Measurements from ENCODE around the gene LGR6.
"Not testable (repeated sequence)": the region's sequence is repeated elsewhere in the genome, so short reads cannot be mapped to it uniquely, and the experiment has no call there.

The LGR6 gene

GRCh38 chr1:202348005-202348508, 154.5 kb downstream of the LGR6 start:
- DNase-seq = no peak

- DNase-seq = peak; percentile 87 to 93 (median 90)
These were observed 155.1 kb downstream of the LGR6 start, which contains the start of gene PPP1R12B for GRCh38 chr1:202348509-202349205. Gene PPP1R12B, plus strand, starts transcription at chr1:202348699. Its CDS starts 153 bp downstream, at chr1:202348852.

- DNase-seq = no peak
These were observed 155.8 kb downstream of the LGR6 start for GRCh38 chr1:202349206-202349928.

GRCh38 chr1:202351725-202352124, 158.1 kb downstream of the LGR6 start:
- DNase-seq = no peak

GRCh38 chr1:202352583-202353197, 159.1 kb downstream of the LGR6 start:
- not testable (repeated sequence) for DNase-seq

- DNase-seq = no peak
These were observed 162.4 kb downstream of the LGR6 start for GRCh38 chr1:202355944-202356553.

- DNase-seq = no peak
These were observed 163.9 kb downstream of the LGR6 start for GRCh38 chr1:202357506-202357905.

GRCh38 chr1:202361224-202361623, 167.6 kb downstream of the LGR6 start:
- DNase-seq = no peak

- DNase-seq = no peak
These were observed 168.1 kb downstream of the LGR6 start for GRCh38 chr1:202361701-202362100.

- DNase-seq = no peak
These were observed 168.6 kb downstream of the LGR6 start for GRCh38 chr1:202362212-202362611.

GRCh38 chr1:202365092-202365815, 171.7 kb downstream of the LGR6 start:
- no peak for DNase-seq

- no peak for DNase-seq
These were observed 173.7 kb downstream of the LGR6 start for GRCh38 chr1:202367271-202367670.
